Choroid plexus epithelial cell (primary cell): ENCODE results near the gene PPP2R1B.
A peak's percentile ranks its signal among the peaks of the same experiment; 100 is the strongest.

Experiments
- DNase-seq: peaks from one replicate; pipeline ENCODE4 v3.0.0-alpha.2; 2010; ENCODE audit warnings: low read depth
- H3K4me3 ChIP-seq: 2 replicates; pipeline ENCODE4 v1.5.1; 2011; ENCODE audit warnings: low read depth, mild to moderate bottlenecking, control low read depth, low read length, moderate library complexity
- CTCF ChIP-seq: conservative IDR thresholded peaks from 2 replicates; pipeline ENCODE4 v1.5.1; 2011; ENCODE audit warnings: low read depth, mild to moderate bottlenecking, control low read depth, inconsistent platforms, low read length, moderate library complexity

The PPP2R1B gene

DNA sequence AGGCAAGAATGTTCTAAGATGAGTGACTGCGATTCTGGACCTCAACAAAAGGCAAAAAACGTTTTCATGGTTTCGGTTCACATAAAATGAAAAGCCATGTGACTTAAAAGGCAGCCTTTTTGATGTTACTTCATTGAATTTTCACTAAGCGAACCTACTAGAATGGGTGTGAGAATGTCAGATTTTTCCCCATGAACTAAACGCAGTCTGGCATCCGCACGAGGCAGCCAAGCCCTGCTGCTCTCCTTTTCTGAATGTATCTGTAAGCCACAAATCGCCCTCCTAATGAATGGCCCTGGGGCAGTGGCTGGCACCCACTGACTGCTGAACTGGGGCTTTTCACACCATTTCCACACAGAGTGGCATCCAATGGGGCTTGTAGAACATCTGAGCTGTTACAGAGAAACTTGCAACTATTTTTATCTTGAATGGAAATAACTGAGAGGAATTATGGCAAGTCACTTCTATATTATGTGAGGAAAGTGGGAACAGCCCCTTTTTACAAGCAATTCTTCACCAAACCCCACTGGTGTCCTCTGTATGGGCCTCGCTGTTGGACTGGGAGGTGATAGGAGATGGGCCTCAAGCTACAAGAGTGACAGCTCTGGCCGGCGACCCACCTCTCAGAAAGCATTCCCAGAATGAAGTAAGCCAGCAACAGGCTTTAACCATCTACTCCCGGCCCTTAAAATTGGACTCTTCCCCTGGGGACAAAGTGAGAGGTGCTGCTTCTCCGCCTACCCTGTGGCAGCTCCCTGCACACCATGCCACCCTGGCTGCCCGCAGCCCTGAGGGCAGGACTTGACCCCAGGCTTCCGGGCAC, 29.4 kb downstream of the PPP2R1B start:
- H3K4me3 ChIP-seq: no peak overlapping the region

GRCh38 chr11:111736181-111736590, 30.0 kb downstream of the PPP2R1B start:
- TF ChIP-seq CTCF: no peak
- DNase-seq: peak; percentile 68
- no peak overlapping the region for H3K4me3 ChIP-seq

More for the DNA sequence above, 29.4 kb downstream of the PPP2R1B start:
- DNase-seq: no peak
- TF ChIP-seq CTCF: no peak

DNA sequence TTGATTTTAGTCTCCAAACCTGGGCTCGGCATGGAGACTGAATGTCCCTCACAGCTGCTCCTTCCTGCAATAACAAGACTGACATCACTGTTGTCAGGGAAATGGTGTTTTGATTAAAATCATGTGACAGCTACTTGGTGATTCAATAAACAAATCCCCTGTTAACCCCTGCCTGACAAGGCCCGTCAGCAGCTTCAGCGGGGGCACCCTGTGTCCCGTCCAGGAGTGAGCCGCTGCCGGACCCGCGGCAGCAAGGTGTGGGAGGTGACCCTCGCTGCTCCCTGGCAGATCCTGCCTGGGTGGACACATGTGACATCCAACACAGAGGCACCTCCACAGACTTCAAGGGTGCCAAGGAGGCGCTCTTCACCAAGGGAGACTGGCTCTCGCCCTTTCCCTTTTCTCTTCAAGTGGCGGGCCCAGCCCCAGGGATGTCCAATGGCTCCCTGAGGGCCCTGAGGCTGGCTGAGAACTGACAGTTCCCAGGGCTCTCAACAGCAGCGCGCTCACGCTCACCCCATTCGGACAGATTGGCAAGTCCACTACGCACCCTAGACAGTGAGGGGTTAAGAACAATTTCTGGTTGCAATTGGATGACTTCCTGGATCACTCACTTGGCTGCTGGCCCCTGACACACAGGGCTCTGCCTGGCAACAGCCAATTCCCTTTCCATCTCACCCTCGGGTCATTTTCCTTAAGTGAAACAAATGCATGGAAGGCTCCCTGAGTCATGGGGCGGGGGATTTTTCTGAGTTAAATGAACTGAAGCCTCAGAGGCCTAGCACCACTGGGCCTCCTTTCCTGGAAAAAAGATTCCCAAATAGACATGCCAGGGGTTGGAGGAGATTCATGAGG, 30.7 kb downstream of the PPP2R1B start:
- peak overlapping the region; percentile 36 for H3K4me3 ChIP-seq
- DNase-seq: peak; percentile 99

DNA sequence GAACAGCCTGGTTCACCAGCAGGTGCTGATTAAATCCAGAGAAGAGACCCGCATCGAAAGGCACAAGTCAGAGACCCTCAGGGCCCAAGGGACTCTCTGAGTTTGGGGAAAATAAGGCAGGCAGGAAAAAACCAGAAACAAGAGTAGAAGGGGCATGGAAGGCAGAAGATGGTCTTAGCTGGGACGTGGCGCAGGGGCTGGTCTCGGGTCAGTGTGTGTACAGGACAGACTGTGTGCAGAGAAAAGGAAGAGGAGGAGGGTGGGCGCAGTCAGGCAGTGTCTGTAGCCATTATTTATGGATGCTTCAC, 31.3 kb downstream of the PPP2R1B start:
- no peak overlapping the region for H3K4me3 ChIP-seq
- DNase-seq: no peak
- no peak for TF ChIP-seq CTCF

More for the DNA sequence above, 30.7 kb downstream of the PPP2R1B start:
- peak; percentile 20 for TF ChIP-seq CTCF

DNA sequence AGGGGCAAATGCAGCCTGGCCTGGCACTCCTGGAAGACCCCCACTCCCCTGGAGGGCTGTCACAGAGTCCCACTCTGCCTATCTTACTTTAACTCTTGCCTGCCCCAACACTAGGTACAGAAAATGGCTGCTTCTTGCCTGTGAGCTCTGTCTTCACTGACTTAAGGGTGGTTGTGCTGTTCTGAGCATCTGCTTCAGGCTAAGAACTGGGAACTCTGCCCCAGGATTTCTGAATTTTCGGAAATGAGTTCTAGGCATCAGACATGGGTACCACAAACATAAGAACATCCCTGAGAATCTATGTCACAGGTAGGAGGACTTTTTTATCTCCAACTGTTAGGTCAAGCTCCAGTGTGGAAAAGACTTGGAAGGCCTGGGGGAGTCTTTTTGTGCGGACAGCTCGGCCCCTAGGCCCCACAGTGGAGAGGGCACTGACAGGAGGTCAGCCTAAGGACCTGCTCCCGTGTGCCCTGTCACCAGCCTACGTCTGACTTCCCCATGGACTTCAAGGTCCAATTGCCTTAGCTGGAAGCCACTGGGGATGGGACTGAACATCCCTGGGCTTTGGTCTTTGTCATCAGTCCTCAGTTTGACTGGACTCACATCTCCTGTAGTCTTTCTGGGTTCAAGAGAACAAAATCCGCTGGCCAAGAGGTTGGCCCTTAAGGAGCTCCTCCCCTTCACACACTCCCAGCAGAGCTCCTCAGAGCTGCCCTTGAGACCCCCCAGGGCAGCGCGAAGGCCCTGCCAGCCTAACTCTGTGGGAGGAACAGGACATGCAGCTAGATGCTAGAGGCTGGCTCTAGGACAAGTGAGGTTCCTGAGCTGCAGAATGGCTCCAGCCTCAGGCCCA, 31.9 kb downstream of the PPP2R1B start:
- no peak for TF ChIP-seq CTCF
- peak; percentile 55 for DNase-seq
- H3K4me3 ChIP-seq: no peak overlapping the region

- no peak for TF ChIP-seq CTCF
- H3K4me3 ChIP-seq: no peak overlapping the region
- DNase-seq: no peak
Measured at GRCh38 chr11:111733611-111734088, 32.5 kb downstream of the PPP2R1B start.
